ENCODE data around the gene LPP.

Gene LPP

GRCh38 chr3:188148318-188148717 lies 5.6 kb upstream of the LPP start:
- no peak for DNase-seq (ENCODE audit: extremely low read depth, low read depth)
- H3K4me3 ChIP-seq (replicated peaks; ENCODE audit: low read depth, low read length): no peak overlapping the region
- no peak for TF ChIP-seq CTCF (IDR thresholded peaks at IDR 0.05; ENCODE audit: low read depth, low read length, missing control alignments)

- DNase-seq (ENCODE audit: extremely low read depth, low read depth): no peak
- TF ChIP-seq CTCF (IDR thresholded peaks at IDR 0.05; ENCODE audit: low read depth, low read length, missing control alignments): no peak
- no peak overlapping the region for H3K4me3 ChIP-seq (replicated peaks; ENCODE audit: low read depth, low read length)
Measured at GRCh38 chr3:188149587-188149986, 4.4 kb upstream of the LPP start.

- TF ChIP-seq CTCF (IDR thresholded peaks at IDR 0.05; ENCODE audit: low read depth, low read length, missing control alignments): no peak
- no peak for DNase-seq (ENCODE audit: extremely low read depth, low read depth)
- H3K4me3 ChIP-seq (replicated peaks; ENCODE audit: low read depth, low read length): no peak overlapping the region
Measured at GRCh38 chr3:188150982-188151381, 3.0 kb upstream of the LPP start.

- TF ChIP-seq CTCF (IDR thresholded peaks at IDR 0.05; ENCODE audit: low read depth, low read length, missing control alignments): no peak
- no peak for DNase-seq (ENCODE audit: extremely low read depth, low read depth)
- H3K4me3 ChIP-seq (replicated peaks; ENCODE audit: low read depth, low read length): no peak overlapping the region
Measured at GRCh38 chr3:188151438-188151837, 2.5 kb upstream of the LPP start.

GRCh38 chr3:188152660-188153436 lies 1.1 kb upstream of the LPP start:
- DNase-seq (ENCODE audit: extremely low read depth, low read depth): no peak
- TF ChIP-seq CTCF (IDR thresholded peaks at IDR 0.05; ENCODE audit: low read depth, low read length, missing control alignments): no peak
- peak overlapping the region; percentile 74 for H3K4me3 ChIP-seq (replicated peaks; ENCODE audit: low read depth, low read length)

- peak overlapping the region; percentile 74 for H3K4me3 ChIP-seq (replicated peaks; ENCODE audit: low read depth, low read length)
- DNase-seq (ENCODE audit: extremely low read depth, low read depth): peak; percentile 81
- TF ChIP-seq CTCF (IDR thresholded peaks at IDR 0.05; ENCODE audit: low read depth, low read length, missing control alignments): no peak
Measured at GRCh38 chr3:188153437-188154013, 432 bp upstream of the LPP start.
